ENCODE data around the gene HIGD2A. TPM values are rescaled to one million over a fixed set of nuclear protein-coding genes. Genes with fewer than 3 reads are reported as not detected.

HIGD2A gene
- total and polyA plus RNA-seq, 4 donors: 18.4 to 127 (median 67.8) TPM

DNA sequence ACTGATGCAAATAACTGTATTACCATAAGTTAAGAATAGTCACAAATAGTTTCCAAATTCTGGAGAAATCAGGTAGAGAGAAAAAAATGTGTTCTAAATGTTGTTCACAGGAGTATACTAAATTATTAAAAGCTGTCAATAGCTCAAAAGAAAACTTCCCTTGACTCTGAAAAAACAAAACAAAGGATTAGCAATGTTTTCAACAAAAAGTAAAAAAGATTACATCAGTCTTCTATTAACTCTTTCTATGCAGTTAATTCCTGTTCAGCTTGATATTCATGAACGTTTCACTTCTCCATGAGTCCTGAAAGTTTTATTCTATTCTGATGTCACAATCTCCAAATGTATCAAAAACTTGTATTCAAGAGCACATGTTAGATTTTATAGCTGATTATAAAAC lies 37.2 kb downstream of the HIGD2A start:
- Histone ChIP-seq H3K27me3 (ENCODE audit: control insufficient read depth in 4 of 4, insufficient read depth in 4 of 4, low read length in 3 of 4) (peaks cover 0 to 2% (median 0%) of the 10 kb centered on the region in 4 donors), H3K4me3 (ENCODE audit: low read depth in 1 of 3, low read length in 3 of 3) (no peak overlapping the region), H3K9ac (ENCODE audit: low read depth in 1 of 2, low read length in 2 of 2) (no peak overlapping the region), H3K36me3 (ENCODE audit: control insufficient read depth in 4 of 4, insufficient read depth in 3 of 4, low read depth in 1 of 4, low read length in 3 of 4) (no peaks in the 10 kb centered on the region), H3K9me3 (ENCODE audit: control insufficient read depth in 4 of 4, low read length in 3 of 4) (no peaks in the 10 kb centered on the region), H3K4me1 (ENCODE audit: control insufficient read depth in 4 of 4, insufficient read depth in 4 of 4, low read length in 3 of 4) (no peaks in the 10 kb centered on the region), H3K27ac (ENCODE audit: low read depth in 1 of 2, low read length in 2 of 2) (no peak overlapping the region)
- 93% methylated on average over 1 of the region's 1 CpG for whole genome bisulfite sequencing
- TF ChIP-seq RAD21 (IDR thresholded peaks at IDR 0.05) (no peak), CTCF (IDR thresholded peaks at IDR 0.05; ENCODE audit: low read depth, low read length, missing input control) (no peak), ZBTB33 (IDR thresholded peaks at IDR 0.05) (no peak), RXRA (IDR thresholded peaks at IDR 0.05) (no peak), NR2F2 (IDR thresholded peaks at IDR 0.05) (no peak), ATF3 (IDR thresholded peaks at IDR 0.05) (no peak), HNF4G (IDR thresholded peaks at IDR 0.05) (no peak), JUND (IDR thresholded peaks at IDR 0.05) (no peak), EGR1 (IDR thresholded peaks at IDR 0.05; ENCODE audit: low read depth in 2 of 2) (no peak)
- TF ChIP-seq, protein P1, sequence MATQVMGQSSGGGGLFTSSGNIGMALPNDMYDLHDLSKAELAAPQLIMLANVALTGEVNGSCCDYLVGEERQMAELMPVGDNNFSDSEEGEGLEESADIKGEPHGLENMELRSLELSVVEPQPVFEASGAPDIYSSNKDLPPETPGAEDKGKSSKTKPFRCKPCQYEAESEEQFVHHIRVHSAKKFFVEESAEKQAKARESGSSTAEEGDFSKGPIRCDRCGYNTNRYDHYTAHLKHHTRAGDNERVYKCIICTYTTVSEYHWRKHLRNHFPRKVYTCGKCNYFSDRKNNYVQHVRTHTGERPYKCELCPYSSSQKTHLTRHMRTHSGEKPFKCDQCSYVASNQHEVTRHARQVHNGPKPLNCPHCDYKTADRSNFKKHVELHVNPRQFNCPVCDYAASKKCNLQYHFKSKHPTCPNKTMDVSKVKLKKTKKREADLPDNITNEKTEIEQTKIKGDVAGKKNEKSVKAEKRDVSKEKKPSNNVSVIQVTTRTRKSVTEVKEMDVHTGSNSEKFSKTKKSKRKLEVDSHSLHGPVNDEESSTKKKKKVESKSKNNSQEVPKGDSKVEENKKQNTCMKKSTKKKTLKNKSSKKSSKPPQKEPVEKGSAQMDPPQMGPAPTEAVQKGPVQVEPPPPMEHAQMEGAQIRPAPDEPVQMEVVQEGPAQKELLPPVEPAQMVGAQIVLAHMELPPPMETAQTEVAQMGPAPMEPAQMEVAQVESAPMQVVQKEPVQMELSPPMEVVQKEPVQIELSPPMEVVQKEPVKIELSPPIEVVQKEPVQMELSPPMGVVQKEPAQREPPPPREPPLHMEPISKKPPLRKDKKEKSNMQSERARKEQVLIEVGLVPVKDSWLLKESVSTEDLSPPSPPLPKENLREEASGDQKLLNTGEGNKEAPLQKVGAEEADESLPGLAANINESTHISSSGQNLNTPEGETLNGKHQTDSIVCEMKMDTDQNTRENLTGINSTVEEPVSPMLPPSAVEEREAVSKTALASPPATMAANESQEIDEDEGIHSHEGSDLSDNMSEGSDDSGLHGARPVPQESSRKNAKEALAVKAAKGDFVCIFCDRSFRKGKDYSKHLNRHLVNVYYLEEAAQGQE (IDR thresholded peaks at IDR 0.05): no peak
- no peak for DNase-seq (ENCODE audit: low spot score)

DNA sequence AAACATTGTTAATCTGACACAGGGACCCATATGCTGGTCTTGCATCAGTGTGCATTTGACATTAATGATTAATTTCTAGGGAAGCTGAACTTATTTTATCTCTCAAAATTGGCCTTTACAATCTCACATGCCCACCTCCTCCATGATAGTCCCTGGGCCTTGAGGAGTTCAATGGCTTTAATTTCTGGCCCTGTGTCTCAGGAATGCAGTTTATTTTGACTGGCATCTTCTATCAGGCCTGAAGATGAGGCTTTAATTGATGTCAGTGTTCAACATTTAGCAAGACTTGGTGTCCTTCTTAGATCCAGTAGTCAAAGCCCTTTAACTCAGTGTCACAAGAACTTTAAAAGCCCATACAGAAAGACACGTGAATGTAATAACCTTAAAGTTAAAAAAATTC lies 38.3 kb downstream of the HIGD2A start:
- H3K36me3 ChIP-seq (ENCODE audit: control insufficient read depth in 4 of 4, insufficient read depth in 3 of 4, low read depth in 1 of 4, low read length in 3 of 4): no peaks in the 10 kb centered on the region
- no peak overlapping the region for H3K27ac ChIP-seq (ENCODE audit: low read depth in 1 of 2, low read length in 2 of 2)
- peaks cover 0 to 2% (median 0%) of the 10 kb centered on the region in 4 donors for H3K27me3 ChIP-seq (ENCODE audit: control insufficient read depth in 4 of 4, insufficient read depth in 4 of 4, low read length in 3 of 4)
- no peak overlapping the region for H3K4me3 ChIP-seq (ENCODE audit: low read depth in 1 of 3, low read length in 3 of 3)
- DNase-seq (ENCODE audit: low spot score): no peak
- no peaks in the 10 kb centered on the region for H3K4me1 ChIP-seq (ENCODE audit: control insufficient read depth in 4 of 4, insufficient read depth in 4 of 4, low read length in 3 of 4)
- H3K9ac ChIP-seq (ENCODE audit: low read depth in 1 of 2, low read length in 2 of 2): no peak overlapping the region
- H3K9me3 ChIP-seq (ENCODE audit: control insufficient read depth in 4 of 4, low read length in 3 of 4): no peaks in the 10 kb centered on the region
- 73% methylated on average over 1 of the region's 1 CpG for WGBS
- TF ChIP-seq RAD21 (IDR thresholded peaks at IDR 0.05) (no peak), ATF3 (IDR thresholded peaks at IDR 0.05) (no peak), HNF4G (IDR thresholded peaks at IDR 0.05) (no peak), GABPA (IDR thresholded peaks at IDR 0.05 in 1 of 2, conservative IDR thresholded peaks at IDR 0.05 in 1 of 2) (no peak), CTCF (IDR thresholded peaks at IDR 0.05; ENCODE audit: low read depth, low read length, missing input control) (no peak), HNF4A (conservative IDR thresholded peaks at IDR 0.05) (no peak), FOXA1 (IDR thresholded peaks at IDR 0.05) (no peak), YY1 (IDR thresholded peaks at IDR 0.05) (no peak), NR2F2 (IDR thresholded peaks at IDR 0.05) (no peak), SP1 (IDR thresholded peaks at IDR 0.05) (no peak), RXRA (IDR thresholded peaks at IDR 0.05) (no peak), FOXA2 (IDR thresholded peaks at IDR 0.05) (no peak), ZBTB33 (IDR thresholded peaks at IDR 0.05) (no peak)
- TF ChIP-seq, protein P2, sequence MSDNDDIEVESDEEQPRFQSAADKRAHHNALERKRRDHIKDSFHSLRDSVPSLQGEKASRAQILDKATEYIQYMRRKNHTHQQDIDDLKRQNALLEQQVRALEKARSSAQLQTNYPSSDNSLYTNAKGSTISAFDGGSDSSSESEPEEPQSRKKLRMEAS (IDR thresholded peaks at IDR 0.05): no peak

All from liver (tissue), 9 donors.